Measurements from ENCODE around the gene AKT1S1. TPM values are rescaled to one million over a fixed set of nuclear protein-coding genes. Genes with fewer than 3 reads are reported as not detected.

The AKT1S1 gene
- total RNA-seq, 1 donor from 2014 or later: 116 TPM

GRCh38 chr19:49873834-49874233, 3.3 kb downstream of the AKT1S1 start:
- Histone ChIP-seq H3K4me3 (ENCODE audit: insufficient read depth, low read depth, low read length) (no peak overlapping the region), H3K4me1 (ENCODE audit: insufficient read depth, low read length) (peaks cover 32% of the 10 kb centered on the region), H3K36me3 (ENCODE audit: insufficient read depth, low read length) (peaks cover 4% of the 10 kb centered on the region), H3K4me2 (ENCODE audit: low read length) (no peak overlapping the region), H2AFZ (ENCODE audit: low read depth, low read length) (no peak overlapping the region), H3K9ac (ENCODE audit: low read length) (no peak overlapping the region), H4K20me1 (ENCODE audit: insufficient read depth, low read length) (peaks cover 4% of the 10 kb centered on the region), H3K27me3 (ENCODE audit: insufficient read depth, low read length) (no peaks in the 10 kb centered on the region), H3K9me3 (ENCODE audit: insufficient read depth, low read depth, low read length) (no peaks in the 10 kb centered on the region), H3K27ac (ENCODE audit: low read depth, low read length) (no peak overlapping the region), H3K79me2 (ENCODE audit: insufficient read depth, low read length) (peaks cover 61% of the 10 kb centered on the region)
- H3K9me3 Mint-ChIP-seq (ENCODE audit: unreplicated experiment): no peaks in the 10 kb centered on the region
- H3K27ac Mint-ChIP-seq (ENCODE audit: unreplicated experiment): peak overlapping the region; percentile 38
- FAIRE-seq (no peak), DNase-seq (ENCODE audit: low read depth) (no peak)
- H3K4me3 Mint-ChIP-seq (ENCODE audit: unreplicated experiment): peak overlapping the region; percentile 62
- peaks cover 6% of the 10 kb centered on the region for H3K4me1 Mint-ChIP-seq (ENCODE audit: low read depth, unreplicated experiment)
- no peaks in the 10 kb centered on the region for H3K27me3 Mint-ChIP-seq (ENCODE audit: low read depth, unreplicated experiment)
- H3K36me3 Mint-ChIP-seq (ENCODE audit: low read depth, unreplicated experiment): peaks cover 13% of the 10 kb centered on the region
- TF ChIP-seq CTCF (IDR thresholded peaks at IDR 0.05; ENCODE audit: insufficient read depth, low read depth, low read length): no peak
- TF ChIP-seq EZH2 (IDR thresholded peaks at IDR 0.05; ENCODE audit: insufficient read depth, low read length): no peak

- peaks cover 6% of the 10 kb centered on the region for H3K4me1 Mint-ChIP-seq (ENCODE audit: low read depth, unreplicated experiment)
- H3K36me3 Mint-ChIP-seq (ENCODE audit: low read depth, unreplicated experiment): peaks cover 13% of the 10 kb centered on the region
- Histone ChIP-seq H3K4me1 (ENCODE audit: insufficient read depth, low read length) (peaks cover 29% of the 10 kb centered on the region), H3K79me2 (ENCODE audit: insufficient read depth, low read length) (peaks cover 54% of the 10 kb centered on the region), H3K4me3 (ENCODE audit: insufficient read depth, low read depth, low read length) (no peak overlapping the region), H3K4me2 (ENCODE audit: low read length) (no peak overlapping the region), H2AFZ (ENCODE audit: low read depth, low read length) (no peak overlapping the region), H3K9me3 (ENCODE audit: insufficient read depth, low read depth, low read length) (no peaks in the 10 kb centered on the region), H3K27me3 (ENCODE audit: insufficient read depth, low read length) (no peaks in the 10 kb centered on the region), H3K27ac (ENCODE audit: low read depth, low read length) (no peak overlapping the region), H4K20me1 (ENCODE audit: insufficient read depth, low read length) (no peaks in the 10 kb centered on the region), H3K9ac (ENCODE audit: low read length) (no peak overlapping the region), H3K36me3 (ENCODE audit: insufficient read depth, low read length) (peaks cover 4% of the 10 kb centered on the region)
- TF ChIP-seq CTCF (IDR thresholded peaks at IDR 0.05; ENCODE audit: insufficient read depth, low read depth, low read length) (no peak), EZH2 (IDR thresholded peaks at IDR 0.05; ENCODE audit: insufficient read depth, low read length) (no peak)
- no peak for DNase-seq (ENCODE audit: low read depth)
- H3K4me3 Mint-ChIP-seq (ENCODE audit: unreplicated experiment): no peak overlapping the region
- no peaks in the 10 kb centered on the region for H3K9me3 Mint-ChIP-seq (ENCODE audit: unreplicated experiment)
- H3K27ac Mint-ChIP-seq (ENCODE audit: unreplicated experiment): no peak overlapping the region
- no peak for FAIRE-seq
- no peaks in the 10 kb centered on the region for H3K27me3 Mint-ChIP-seq (ENCODE audit: low read depth, unreplicated experiment)
Measured at GRCh38 chr19:49873129-49873521, 4.0 kb downstream of the AKT1S1 start.

GRCh38 chr19:49872245-49873128, 4.7 kb downstream of the AKT1S1 start:
- no peak overlapping the region for H3K9ac ChIP-seq (ENCODE audit: low read length)
- H4K20me1 ChIP-seq (ENCODE audit: insufficient read depth, low read length): no peaks in the 10 kb centered on the region
- H3K36me3 ChIP-seq (ENCODE audit: insufficient read depth, low read length): peaks cover 4% of the 10 kb centered on the region
- H3K4me3 Mint-ChIP-seq (ENCODE audit: unreplicated experiment): peak overlapping the region; percentile 60
- no peaks in the 10 kb centered on the region for H3K27me3 ChIP-seq (ENCODE audit: insufficient read depth, low read length)
- H3K9me3 ChIP-seq (ENCODE audit: insufficient read depth, low read depth, low read length): no peaks in the 10 kb centered on the region
- H3K27ac ChIP-seq (ENCODE audit: low read depth, low read length): no peak overlapping the region
- H3K4me2 ChIP-seq (ENCODE audit: low read length): no peak overlapping the region
- no peak for TF ChIP-seq EZH2 (IDR thresholded peaks at IDR 0.05; ENCODE audit: insufficient read depth, low read length)
- TF ChIP-seq CTCF (IDR thresholded peaks at IDR 0.05; ENCODE audit: insufficient read depth, low read depth, low read length): no peak
- H3K4me3 ChIP-seq (ENCODE audit: insufficient read depth, low read depth, low read length): no peak overlapping the region
- H3K4me1 ChIP-seq (ENCODE audit: insufficient read depth, low read length): peaks cover 30% of the 10 kb centered on the region
- FAIRE-seq (no peak), DNase-seq (ENCODE audit: low read depth) (no peak)
- H3K27me3 Mint-ChIP-seq (ENCODE audit: low read depth, unreplicated experiment): no peaks in the 10 kb centered on the region
- H3K4me1 Mint-ChIP-seq (ENCODE audit: low read depth, unreplicated experiment): peaks cover 6% of the 10 kb centered on the region
- H2AFZ ChIP-seq (ENCODE audit: low read depth, low read length): no peak overlapping the region
- no peaks in the 10 kb centered on the region for H3K9me3 Mint-ChIP-seq (ENCODE audit: unreplicated experiment)
- peaks cover 14% of the 10 kb centered on the region for H3K36me3 Mint-ChIP-seq (ENCODE audit: low read depth, unreplicated experiment)
- peaks cover 52% of the 10 kb centered on the region for H3K79me2 ChIP-seq (ENCODE audit: insufficient read depth, low read length)
- peak overlapping the region; percentile 34 for H3K27ac Mint-ChIP-seq (ENCODE audit: unreplicated experiment)
